Measurements from ENCODE around the gene KRTAP10-9. TPM values are rescaled to one million over a fixed set of nuclear protein-coding genes. Genes with fewer than 3 reads are reported as not detected.

Gene KRTAP10-9
- polyA plus RNA-seq, 3 donors = not detected

DNA sequence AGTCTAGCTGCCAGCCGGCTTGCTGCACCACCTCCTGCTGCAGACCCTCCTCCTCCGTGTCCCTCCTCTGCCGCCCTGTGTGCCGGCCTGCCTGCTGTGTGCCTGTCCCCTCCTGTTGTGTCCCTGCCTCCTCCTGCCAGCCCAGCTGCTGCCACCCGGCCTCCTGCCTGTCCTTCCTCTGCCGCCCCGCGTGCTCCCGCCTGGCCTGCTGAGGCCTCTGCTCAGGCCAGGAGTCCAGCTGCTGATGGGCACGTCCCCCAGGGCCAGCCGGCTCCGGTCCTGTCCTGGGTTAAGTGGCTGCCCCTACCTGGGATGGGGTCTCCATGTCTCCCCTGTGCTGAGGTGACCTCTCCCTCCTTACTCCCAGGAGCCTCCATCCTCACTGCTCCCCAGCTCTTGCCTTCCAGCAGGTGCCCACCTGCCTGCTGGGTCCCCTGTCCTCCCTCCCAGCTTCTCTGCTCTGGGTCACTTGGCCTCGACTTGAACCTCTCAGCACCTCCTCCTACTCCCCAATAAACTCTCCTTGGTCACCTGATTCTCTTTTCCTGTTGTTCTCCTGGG lies 14.1 kb upstream of the KRTAP10-9 start:
- no peaks in the 10 kb centered on the region for H4K20me1 ChIP-seq (ENCODE audit: insufficient read depth, low read length)
- no peak for DNase-seq
- Mint-ChIP-seq H3K4me1 (no peaks in the 10 kb centered on the region), H3K27ac (no peak overlapping the region), H3K9me3 (peaks cover 20 to 37% (median 31%) of the 10 kb centered on the region in 7 donors), H3K4me3 (no peak overlapping the region), H3K27me3 (ENCODE audit: low read depth in 3 of 3) (peaks cover 0 to 8% (median 3%) of the 10 kb centered on the region in 3 donors), H3K36me3 (no peaks in the 10 kb centered on the region)
- TF ChIP-seq, protein P1, sequence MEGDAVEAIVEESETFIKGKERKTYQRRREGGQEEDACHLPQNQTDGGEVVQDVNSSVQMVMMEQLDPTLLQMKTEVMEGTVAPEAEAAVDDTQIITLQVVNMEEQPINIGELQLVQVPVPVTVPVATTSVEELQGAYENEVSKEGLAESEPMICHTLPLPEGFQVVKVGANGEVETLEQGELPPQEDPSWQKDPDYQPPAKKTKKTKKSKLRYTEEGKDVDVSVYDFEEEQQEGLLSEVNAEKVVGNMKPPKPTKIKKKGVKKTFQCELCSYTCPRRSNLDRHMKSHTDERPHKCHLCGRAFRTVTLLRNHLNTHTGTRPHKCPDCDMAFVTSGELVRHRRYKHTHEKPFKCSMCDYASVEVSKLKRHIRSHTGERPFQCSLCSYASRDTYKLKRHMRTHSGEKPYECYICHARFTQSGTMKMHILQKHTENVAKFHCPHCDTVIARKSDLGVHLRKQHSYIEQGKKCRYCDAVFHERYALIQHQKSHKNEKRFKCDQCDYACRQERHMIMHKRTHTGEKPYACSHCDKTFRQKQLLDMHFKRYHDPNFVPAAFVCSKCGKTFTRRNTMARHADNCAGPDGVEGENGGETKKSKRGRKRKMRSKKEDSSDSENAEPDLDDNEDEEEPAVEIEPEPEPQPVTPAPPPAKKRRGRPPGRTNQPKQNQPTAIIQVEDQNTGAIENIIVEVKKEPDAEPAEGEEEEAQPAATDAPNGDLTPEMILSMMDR (IDR thresholded peaks at IDR 0.05) = no peak
- intact Hi-C loops (cut with micrococcal nuclease) = no loop called here
- H3K79me2 ChIP-seq (ENCODE audit: insufficient read depth, low read length) = no peaks in the 10 kb centered on the region
- no peak overlapping the region for H3K9ac ChIP-seq (ENCODE audit: insufficient read depth, low read length, poor library complexity, severe bottlenecking)
- H2AFZ ChIP-seq (ENCODE audit: insufficient read depth, low read depth, low read length, poor library complexity, severe bottlenecking) = no peak overlapping the region
- no peaks in the 10 kb centered on the region for H3K4me1 ChIP-seq (ENCODE audit: control insufficient read depth in 1 of 2, insufficient read depth in 2 of 2, low read length in 2 of 2)
- WGBS (ENCODE audit: insufficient coverage) = 93% methylated on average over 12 of the region's 13 CpGs
- H3K27me3 ChIP-seq (ENCODE audit: control insufficient read depth in 2 of 2, insufficient read depth in 2 of 2, low read length in 2 of 2) = no peaks in the 10 kb centered on the region
- H3K9me3 ChIP-seq (replicated peaks in 1 of 2; ENCODE audit: control insufficient read depth in 1 of 2, insufficient read depth in 1 of 2, low read length in 2 of 2) = peaks cover 19 to 25% of the 10 kb centered on the region in 2 donors
- no peaks in the 10 kb centered on the region for H3K36me3 ChIP-seq (replicated peaks in 1 of 2; ENCODE audit: control insufficient read depth in 1 of 2, insufficient read depth in 2 of 2, low read length in 2 of 2)
- no peak overlapping the region for H3K4me2 ChIP-seq (replicated peaks; ENCODE audit: extremely low read depth, low read length, poor library complexity, severe bottlenecking)
- no peak overlapping the region for H3K27ac ChIP-seq (ENCODE audit: low read depth in 1 of 2, low read length in 2 of 2)
- H3K4me3 ChIP-seq (replicated peaks in 1 of 3; ENCODE audit: low read depth in 2 of 3, low read length in 3 of 3) = no peak overlapping the region

DNA sequence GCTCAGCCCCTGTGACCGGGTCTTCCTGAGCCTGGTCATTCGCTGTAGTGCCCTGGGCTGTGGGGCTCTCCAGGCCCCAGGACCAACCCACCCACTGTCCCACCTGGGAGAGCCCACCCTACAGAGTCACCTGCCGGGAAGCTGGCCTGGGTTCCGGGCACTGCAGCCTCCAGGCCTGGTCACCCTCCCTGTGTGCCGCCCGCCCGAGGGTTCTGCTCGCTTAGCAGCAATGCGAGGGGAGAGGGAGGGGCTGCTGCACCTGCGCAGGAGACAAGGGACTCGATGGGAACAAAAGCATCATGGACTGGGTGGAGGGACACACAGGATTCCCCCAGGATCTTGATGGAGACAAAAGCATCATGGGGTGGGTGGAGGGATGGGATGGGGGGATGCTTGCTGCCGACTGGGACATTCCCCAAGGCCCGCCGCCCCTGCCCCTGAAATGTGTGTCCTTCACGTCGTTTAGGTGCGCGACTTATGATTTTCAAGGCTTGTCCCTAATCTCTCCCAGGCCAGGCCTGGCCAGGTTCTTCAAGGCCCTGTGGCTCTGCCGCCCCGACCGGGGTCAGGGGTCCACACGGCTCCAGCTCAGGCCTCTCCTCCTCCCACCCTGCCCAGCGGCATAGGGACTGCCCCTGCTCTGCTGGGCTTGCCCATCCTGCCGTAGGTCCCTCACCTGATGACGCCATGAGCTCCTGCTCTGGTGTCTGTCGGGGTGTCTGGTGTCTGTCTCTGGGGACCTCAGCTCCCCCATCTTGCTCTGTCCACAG lies 13.3 kb upstream of the KRTAP10-9 start:
- H3K27ac ChIP-seq (ENCODE audit: low read depth in 1 of 2, low read length in 2 of 2) = no peak overlapping the region
- Mint-ChIP-seq H3K27ac (no peak overlapping the region), H3K4me1 (peaks cover 7% of the 10 kb centered on the region), H3K9me3 (peaks cover 20 to 38% (median 32%) of the 10 kb centered on the region in 7 donors), H3K27me3 (ENCODE audit: low read depth in 3 of 3) (peaks cover 0 to 8% (median 3%) of the 10 kb centered on the region in 3 donors), H3K36me3 (no peaks in the 10 kb centered on the region), H3K4me3 (no peak overlapping the region)
- H3K36me3 ChIP-seq (replicated peaks in 1 of 2; ENCODE audit: control insufficient read depth in 1 of 2, insufficient read depth in 2 of 2, low read length in 2 of 2) = no peaks in the 10 kb centered on the region
- TF ChIP-seq, protein P1 (IDR thresholded peaks at IDR 0.05) = no peak
- H3K27me3 ChIP-seq (ENCODE audit: control insufficient read depth in 2 of 2, insufficient read depth in 2 of 2, low read length in 2 of 2) = no peaks in the 10 kb centered on the region
- 96% methylated on average over 24 of the region's 26 CpGs for WGBS (ENCODE audit: insufficient coverage)
- no peak overlapping the region for H3K4me2 ChIP-seq (replicated peaks; ENCODE audit: extremely low read depth, low read length, poor library complexity, severe bottlenecking)
- H3K9me3 ChIP-seq (replicated peaks in 1 of 2; ENCODE audit: control insufficient read depth in 1 of 2, insufficient read depth in 1 of 2, low read length in 2 of 2) = peaks cover 19 to 25% of the 10 kb centered on the region in 2 donors
- intact Hi-C loops (cut with micrococcal nuclease) = no loop called here
- no peak overlapping the region for H2AFZ ChIP-seq (ENCODE audit: insufficient read depth, low read depth, low read length, poor library complexity, severe bottlenecking)
- no peak overlapping the region for H3K4me3 ChIP-seq (replicated peaks in 1 of 3; ENCODE audit: low read depth in 2 of 3, low read length in 3 of 3)
- no peaks in the 10 kb centered on the region for H3K4me1 ChIP-seq (ENCODE audit: control insufficient read depth in 1 of 2, insufficient read depth in 2 of 2, low read length in 2 of 2)
- H3K79me2 ChIP-seq (ENCODE audit: insufficient read depth, low read length) = no peaks in the 10 kb centered on the region
- no peak overlapping the region for H3K9ac ChIP-seq (ENCODE audit: insufficient read depth, low read length, poor library complexity, severe bottlenecking)
- H4K20me1 ChIP-seq (ENCODE audit: insufficient read depth, low read length) = no peaks in the 10 kb centered on the region
- DNase-seq = no peak

All from CD14-positive monocyte (primary cell).